Effector memory CD4-positive, alpha-beta T cell (primary cell): ENCODE data around the gene SMIM3.
"Not testable (repeated sequence)": the region's sequence is repeated elsewhere in the genome, so short reads cannot be mapped to it uniquely, and the experiment has no call there.

Experiments
- DNase-seq, 3 donors: peaks; one replicate each; pipeline ENCODE4 v3.0.0-alpha.2; 2020
- H3K27ac ChIP-seq: 2 replicates; pipeline ENCODE4 v1.7.0; 2013; ENCODE audit warnings: mild to moderate bottlenecking, low read length, moderate library complexity; ENCODE audit not compliant: insufficient read depth, poor library complexity, severe bottlenecking
- H3K27me3 ChIP-seq: replicated peaks from 2 replicates; pipeline ENCODE4 v1.7.0; 2013; ENCODE audit warnings: mild to moderate bottlenecking, low read length; ENCODE audit not compliant: insufficient read depth, control insufficient read depth, poor library complexity, severe bottlenecking
- H3K36me3 ChIP-seq: 2 replicates; pipeline ENCODE4 v1.7.0; 2013; ENCODE audit warnings: mild to moderate bottlenecking, low read length, moderate library complexity; ENCODE audit not compliant: control insufficient read depth, insufficient read depth
- H3K4me1 ChIP-seq: 2 replicates; pipeline ENCODE4 v1.7.0; 2013; ENCODE audit warnings: low read length, mild to moderate bottlenecking; ENCODE audit not compliant: control insufficient read depth, insufficient read depth, poor library complexity, severe bottlenecking
- H3K4me3 ChIP-seq: 2 replicates; pipeline ENCODE4 v1.7.0; 2013; ENCODE audit warnings: low read length, low read depth, mild to moderate bottlenecking; ENCODE audit not compliant: insufficient read depth, poor library complexity, severe bottlenecking
- H3K9me3 ChIP-seq: 2 replicates; pipeline ENCODE4 v1.7.0; 2013; ENCODE audit warnings: mild to moderate bottlenecking, low read length, moderate library complexity; ENCODE audit not compliant: control insufficient read depth

The SMIM3 gene

GRCh38 chr5:150789943-150790611 lies 11.5 kb downstream of the SMIM3 start:
- peak in 2 of 3 donors; percentile 8 to 55 for DNase-seq
- no peaks in the 10 kb centered on the region for H3K9me3 ChIP-seq
- H3K27ac ChIP-seq, result peak overlapping the region; percentile 48
- no peaks in the 10 kb centered on the region for H3K27me3 ChIP-seq
- no peak overlapping the region for H3K4me3 ChIP-seq
- H3K4me1 ChIP-seq, result peaks cover 7% of the 10 kb centered on the region
- H3K36me3 ChIP-seq, result no peaks in the 10 kb centered on the region

- H3K4me1 ChIP-seq, result peaks cover 7% of the 10 kb centered on the region
- H3K27ac ChIP-seq, result no peak overlapping the region
- DNase-seq, result no peak
- H3K27me3 ChIP-seq, result no peaks in the 10 kb centered on the region
- H3K36me3 ChIP-seq, result no peaks in the 10 kb centered on the region
- H3K4me3 ChIP-seq, result no peak overlapping the region
- no peaks in the 10 kb centered on the region for H3K9me3 ChIP-seq
These were observed 13.0 kb downstream of the SMIM3 start for GRCh38 chr5:150791536-150791935.

DNA sequence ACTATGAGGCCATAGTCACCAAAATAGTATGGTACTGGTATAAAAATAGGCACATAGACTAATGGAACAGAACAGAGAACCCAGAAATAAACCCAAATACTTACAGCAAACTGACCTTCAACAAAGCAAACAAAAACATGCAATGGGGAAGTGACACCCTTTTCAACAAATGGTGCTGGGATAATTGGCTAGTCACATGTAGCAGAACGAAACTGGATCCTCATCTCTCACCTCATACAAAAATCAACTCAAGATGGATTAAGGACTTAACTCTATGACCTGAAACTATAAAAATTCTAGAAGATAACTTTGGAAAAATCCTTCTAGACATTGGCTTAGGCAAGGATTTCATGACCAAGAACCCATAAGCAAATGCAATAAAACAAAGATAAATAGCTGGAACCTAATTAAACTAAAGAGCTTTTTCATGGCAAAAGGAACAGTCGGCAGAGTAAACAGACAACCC lies 14.9 kb downstream of the SMIM3 start:
- not testable (repeated sequence) for H3K36me3 ChIP-seq, H3K4me3 ChIP-seq, H3K27ac ChIP-seq, H3K9me3 ChIP-seq, DNase-seq, H3K4me1 ChIP-seq, H3K27me3 ChIP-seq

GRCh38 chr5:150794927-150795326 lies 16.4 kb downstream of the SMIM3 start:
- no peaks in the 10 kb centered on the region for H3K9me3 ChIP-seq
- no peak overlapping the region for H3K27ac ChIP-seq
- DNase-seq, result no peak
- H3K27me3 ChIP-seq, result no peaks in the 10 kb centered on the region
- no peaks in the 10 kb centered on the region for H3K36me3 ChIP-seq
- H3K4me3 ChIP-seq, result no peak overlapping the region
- H3K4me1 ChIP-seq, result peaks cover 7% of the 10 kb centered on the region

DNA sequence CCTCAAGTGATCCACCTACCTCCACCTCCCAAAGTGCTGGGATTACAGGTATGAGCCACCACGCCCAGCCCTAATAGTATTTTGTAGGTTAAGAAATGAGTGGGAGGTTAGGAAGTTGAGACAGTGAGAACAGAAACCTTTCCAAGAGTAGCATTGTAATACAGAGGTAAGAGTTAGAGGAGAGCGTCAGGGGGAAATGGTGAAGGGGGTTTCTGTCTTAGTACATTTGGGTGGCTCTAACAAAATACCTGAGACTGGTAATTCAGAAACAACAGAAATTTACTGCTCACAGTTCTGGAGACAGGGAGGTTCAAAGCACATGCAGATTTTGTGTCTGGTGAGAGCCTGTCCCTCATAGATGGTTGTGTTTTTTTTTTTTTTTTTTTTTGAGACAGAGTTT lies 18.8 kb downstream of the SMIM3 start:
- H3K4me1 ChIP-seq, result no peaks in the 10 kb centered on the region
- H3K36me3 ChIP-seq, result no peaks in the 10 kb centered on the region
- no peaks in the 10 kb centered on the region for H3K27me3 ChIP-seq
- no peak overlapping the region for H3K27ac ChIP-seq
- H3K9me3 ChIP-seq, result no peaks in the 10 kb centered on the region
- H3K4me3 ChIP-seq, result no peak overlapping the region
- no peak for DNase-seq

DNA sequence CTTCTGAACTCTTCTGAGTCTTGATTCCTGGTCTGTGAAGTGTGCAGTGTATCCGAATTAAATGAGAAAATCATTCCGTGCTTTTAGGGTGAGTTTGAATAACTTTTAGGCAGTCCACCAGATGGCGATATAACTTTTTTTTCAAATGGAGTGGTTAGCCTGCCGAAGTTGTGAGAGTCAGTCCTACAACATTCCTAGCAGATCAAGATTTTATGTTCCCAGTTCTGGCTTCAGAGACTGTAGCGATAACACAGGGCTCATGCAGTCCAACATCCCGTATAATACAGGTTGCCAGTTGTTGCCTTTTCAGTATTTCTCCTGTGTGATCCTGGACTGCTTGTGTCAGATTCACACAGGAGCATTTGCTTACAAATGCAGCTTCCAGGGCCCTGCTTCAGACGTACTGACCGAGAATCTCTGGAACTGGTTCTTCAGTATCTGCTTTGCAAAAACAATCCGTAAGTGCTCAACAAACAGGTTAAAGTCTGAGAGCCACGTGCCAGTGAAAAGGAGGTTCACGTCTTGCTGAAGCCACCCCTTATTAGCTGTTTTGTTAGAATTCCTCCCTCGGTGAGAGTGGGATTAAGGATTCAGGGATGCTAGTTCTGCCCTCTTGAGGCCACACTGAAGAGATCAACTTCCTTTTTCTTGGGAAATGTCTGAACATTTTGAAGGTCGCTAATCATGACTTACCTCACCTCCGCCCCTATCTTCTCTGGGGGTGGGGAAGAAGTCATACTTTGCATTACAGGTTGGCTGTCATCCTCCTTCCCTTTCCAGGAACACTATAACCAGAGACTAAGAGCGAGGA lies 22.8 kb downstream of the SMIM3 start:
- no peak overlapping the region for H3K27ac ChIP-seq
- DNase-seq, result no peak
- H3K4me3 ChIP-seq, result no peak overlapping the region
- no peaks in the 10 kb centered on the region for H3K4me1 ChIP-seq
- no peaks in the 10 kb centered on the region for H3K36me3 ChIP-seq
- H3K27me3 ChIP-seq, result no peaks in the 10 kb centered on the region
- H3K9me3 ChIP-seq, result no peaks in the 10 kb centered on the region

DNA sequence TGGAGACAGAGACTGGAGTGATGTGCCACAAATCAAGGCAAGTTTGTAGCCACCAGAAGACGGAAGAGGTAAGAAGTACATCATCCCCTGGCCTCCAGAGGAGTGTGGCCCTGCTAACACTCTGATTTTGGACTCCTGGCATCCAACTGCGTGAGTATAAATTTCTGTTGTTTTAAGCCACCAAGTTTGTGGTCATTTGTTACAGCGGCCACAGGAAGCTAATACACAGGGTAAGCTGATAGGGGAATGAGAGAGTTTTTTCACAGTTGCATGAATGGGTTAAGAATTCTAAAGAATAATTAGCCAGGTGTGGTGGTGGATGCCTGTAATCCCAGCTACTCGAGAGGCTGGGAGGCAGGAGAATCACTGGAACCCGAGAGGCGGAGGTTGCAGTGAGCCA lies 25.8 kb downstream of the SMIM3 start:
- Histone ChIP-seq H3K4me1 (no peaks in the 10 kb centered on the region), H3K9me3 (no peaks in the 10 kb centered on the region), H3K4me3 (no peak overlapping the region), H3K27me3 (no peaks in the 10 kb centered on the region), H3K36me3 (no peaks in the 10 kb centered on the region), H3K27ac (no peak overlapping the region)
- DNase-seq, result no peak

GRCh38 chr5:150809363-150809762 lies 30.8 kb downstream of the SMIM3 start:
- Histone ChIP-seq H3K27me3 (no peaks in the 10 kb centered on the region), H3K36me3 (no peaks in the 10 kb centered on the region), H3K4me1 (no peaks in the 10 kb centered on the region), H3K27ac (no peak overlapping the region), H3K4me3 (no peak overlapping the region), H3K9me3 (no peaks in the 10 kb centered on the region)
- no peak for DNase-seq

- no peak overlapping the region for H3K4me3 ChIP-seq
- DNase-seq, result no peak
- no peak overlapping the region for H3K27ac ChIP-seq
- H3K27me3 ChIP-seq, result no peaks in the 10 kb centered on the region
- no peaks in the 10 kb centered on the region for H3K36me3 ChIP-seq
- no peaks in the 10 kb centered on the region for H3K4me1 ChIP-seq
- no peaks in the 10 kb centered on the region for H3K9me3 ChIP-seq
These were observed 36.5 kb downstream of the SMIM3 start for GRCh38 chr5:150815010-150815409.

- Histone ChIP-seq H3K27ac (no peak overlapping the region), H3K4me3 (no peak overlapping the region), H3K9me3 (no peaks in the 10 kb centered on the region), H3K4me1 (no peaks in the 10 kb centered on the region), H3K36me3 (no peaks in the 10 kb centered on the region), H3K27me3 (no peaks in the 10 kb centered on the region)
- DNase-seq, result no peak
These were observed 38.4 kb downstream of the SMIM3 start for GRCh38 chr5:150816946-150817345.
